IPS DF 6.9 (cell line): Measurements from ENCODE around the gene RCHY1.
"Not testable (repeated sequence)": the region's sequence is repeated elsewhere in the genome, so short reads cannot be mapped to it uniquely, and the experiment has no call there.

Source experiments
- DNase-seq: peaks from one replicate; pipeline ENCODE4 v3.0.0-alpha.2; 2013; ENCODE audit warnings: low read depth, low spot score
- H3K27ac ChIP-seq: one replicate; pipeline ENCODE4 v1.5.1; 2013; ENCODE audit warnings: low read length, control low read depth
- H3K27me3 ChIP-seq: 2 replicates; pipeline ENCODE4 v1.6.1; 2013; ENCODE audit warnings: mild to moderate bottlenecking, low read length; ENCODE audit not compliant: control insufficient read depth, insufficient read depth
- H3K36me3 ChIP-seq: 2 replicates; pipeline ENCODE4 v1.6.1; 2013; ENCODE audit warnings: low read length; ENCODE audit not compliant: control insufficient read depth, insufficient read depth
- H3K4me1 ChIP-seq: 2 replicates; pipeline ENCODE4 v1.6.1; 2013; ENCODE audit warnings: low read length; ENCODE audit not compliant: control insufficient read depth, insufficient read depth
- H3K4me3 ChIP-seq: 2 replicates; pipeline ENCODE4 v1.5.1; 2013; ENCODE audit warnings: mild to moderate bottlenecking, low read length
- H3K9me3 ChIP-seq: 2 replicates; pipeline ENCODE4 v1.6.1; 2013; ENCODE audit warnings: low read length, inconsistent platforms; ENCODE audit not compliant: control insufficient read depth, insufficient read depth
- WGBS: extraction: QIAGEN DNeasy Blood & Tissue Kit; methylation state at CpG from one replicate; pipeline ENCODE4 v1.1.7; 2013; ENCODE audit warnings: mixed read lengths, missing lambda C conversion rate; ENCODE audit not compliant: insufficient read length, insufficient coverage; 5-methylcytosine and 5-hydroxymethylcytosine counted together

The RCHY1 gene

DNA sequence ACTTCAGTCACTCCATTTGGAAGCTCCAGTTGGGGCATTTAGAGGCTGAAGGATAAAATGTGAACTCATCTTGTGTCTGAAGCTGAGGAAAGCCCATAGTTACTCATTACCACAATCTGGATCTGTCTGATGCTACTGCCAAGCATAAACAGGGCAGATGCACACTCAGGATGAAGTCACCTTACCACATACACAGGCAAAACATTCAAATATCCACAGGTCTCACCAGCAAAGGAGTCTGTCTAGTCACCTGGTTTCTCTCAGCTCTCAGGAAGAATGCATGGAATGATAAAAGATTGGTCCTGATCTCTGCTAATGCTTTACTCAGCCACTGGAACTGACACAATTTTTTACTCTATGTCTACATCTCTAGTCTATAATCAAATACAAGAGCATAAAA lies 28.6 kb upstream of the RCHY1 start:
- Histone ChIP-seq H3K4me3 (no peak overlapping the region), H3K9me3 (no peaks in the 10 kb centered on the region), H3K36me3 (no peaks in the 10 kb centered on the region), H3K27me3 (no peaks in the 10 kb centered on the region), H3K27ac (no peak overlapping the region), H3K4me1 (no peaks in the 10 kb centered on the region)
- no peak for DNase-seq

DNA sequence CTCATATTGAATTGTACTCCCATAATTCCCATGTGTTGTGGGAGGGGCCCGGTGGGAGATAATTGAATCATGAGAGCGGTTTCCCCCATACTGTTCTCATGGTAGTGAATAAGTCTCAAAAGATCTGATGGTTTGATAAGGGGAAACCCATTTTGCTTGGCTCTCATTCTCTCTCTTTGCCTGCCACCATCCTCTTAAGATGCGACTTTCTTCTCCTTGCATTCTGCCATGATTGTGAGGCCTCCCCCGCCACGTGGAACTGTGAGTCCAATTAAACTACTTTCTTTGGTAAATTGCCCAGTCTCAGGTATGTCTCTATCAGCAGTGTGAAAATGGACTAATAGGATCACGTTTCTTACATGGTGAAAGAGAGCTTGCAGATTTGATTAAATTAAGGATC lies 23.1 kb upstream of the RCHY1 start:
- H3K4me1 ChIP-seq, H3K4me3 ChIP-seq, H3K36me3 ChIP-seq, H3K27me3 ChIP-seq, H3K27ac ChIP-seq, DNase-seq, H3K9me3 ChIP-seq: not testable (repeated sequence)
- WGBS = no CpG with 5 or more reads among the region's 6 CpGs

DNA sequence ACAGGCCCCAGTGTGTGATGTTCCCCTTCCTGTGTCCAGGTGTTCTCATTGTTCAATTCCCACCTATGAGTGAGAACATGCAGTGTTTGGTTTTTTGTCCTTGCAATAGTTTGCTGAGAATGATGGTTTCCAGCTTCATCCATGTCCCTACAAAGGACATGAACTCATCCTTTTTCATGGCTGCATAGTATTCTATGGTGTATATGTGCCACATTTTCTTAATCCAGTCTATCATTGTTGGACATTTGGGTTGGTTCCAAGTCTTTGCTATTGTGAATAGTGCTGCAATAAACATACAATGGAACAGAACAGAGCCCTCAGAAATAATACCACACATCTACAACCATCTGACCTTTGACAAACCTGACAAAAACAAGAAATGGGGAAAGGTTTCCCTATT lies 19.7 kb upstream of the RCHY1 start:
- not testable (repeated sequence) for H3K4me3 ChIP-seq, H3K27me3 ChIP-seq, H3K9me3 ChIP-seq, H3K4me1 ChIP-seq, H3K36me3 ChIP-seq, DNase-seq, H3K27ac ChIP-seq

DNA sequence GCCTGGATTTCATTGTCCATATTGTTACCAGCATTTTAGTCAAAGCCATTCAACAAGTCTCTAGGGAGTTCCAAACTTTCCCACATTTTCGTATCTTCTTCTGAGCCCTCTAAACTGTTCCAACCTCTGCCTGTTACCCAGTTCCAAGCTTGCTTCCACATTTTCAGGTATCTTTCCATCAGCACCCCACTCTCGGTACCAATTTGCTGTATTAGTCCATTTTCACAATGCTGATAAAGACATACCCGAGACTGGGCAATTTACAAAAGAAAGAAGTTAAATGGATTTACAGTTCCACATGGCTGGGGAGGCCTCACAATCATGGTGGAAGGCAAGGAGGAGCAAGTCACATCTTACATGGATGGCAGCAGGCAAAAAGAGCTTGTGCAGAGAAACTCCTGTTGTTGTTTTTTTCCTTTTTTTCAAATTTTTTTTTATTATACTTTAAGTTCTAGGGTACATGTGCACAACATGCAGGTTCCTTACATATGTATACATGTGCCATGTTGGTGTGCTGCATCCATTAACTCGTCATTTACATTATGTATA lies 19.2 kb upstream of the RCHY1 start:
- not testable (repeated sequence) for H3K36me3 ChIP-seq, H3K4me1 ChIP-seq, H3K9me3 ChIP-seq, DNase-seq, H3K27ac ChIP-seq, H3K27me3 ChIP-seq, H3K4me3 ChIP-seq
- WGBS = no CpG with 5 or more reads among the region's 4 CpGs

DNA sequence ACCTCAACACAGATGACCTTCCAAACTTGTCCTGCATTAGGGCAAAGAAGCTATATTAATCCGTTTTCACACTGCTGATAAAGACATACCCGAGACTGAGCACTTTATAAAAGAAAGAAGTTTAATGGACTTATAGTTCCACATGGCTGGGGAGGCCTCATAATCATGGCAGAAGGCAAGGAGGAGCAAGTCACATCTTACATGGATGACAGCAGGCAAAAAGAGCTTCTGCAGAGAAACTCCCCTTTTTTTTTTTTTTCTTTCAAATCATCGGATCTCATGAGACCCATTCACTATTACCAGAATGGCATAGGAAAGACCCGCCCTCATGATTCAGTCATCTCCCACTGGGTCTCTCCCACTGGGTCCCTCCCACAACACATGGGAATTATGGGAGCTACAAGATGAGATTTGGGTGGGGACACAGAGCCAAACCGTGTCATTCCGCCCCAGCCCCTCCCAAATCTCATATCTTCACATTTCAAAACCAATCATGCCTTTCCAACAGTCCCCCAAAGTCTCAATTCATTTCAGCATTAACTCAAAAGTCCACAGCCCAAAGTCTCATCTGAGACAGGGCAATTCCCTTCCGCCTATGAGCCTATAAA lies 17.4 kb upstream of the RCHY1 start:
- not testable (repeated sequence) for H3K4me1 ChIP-seq, H3K27ac ChIP-seq, H3K9me3 ChIP-seq, H3K4me3 ChIP-seq, H3K36me3 ChIP-seq, H3K27me3 ChIP-seq, DNase-seq
- WGBS = no CpG with 5 or more reads among the region's 7 CpGs

DNA sequence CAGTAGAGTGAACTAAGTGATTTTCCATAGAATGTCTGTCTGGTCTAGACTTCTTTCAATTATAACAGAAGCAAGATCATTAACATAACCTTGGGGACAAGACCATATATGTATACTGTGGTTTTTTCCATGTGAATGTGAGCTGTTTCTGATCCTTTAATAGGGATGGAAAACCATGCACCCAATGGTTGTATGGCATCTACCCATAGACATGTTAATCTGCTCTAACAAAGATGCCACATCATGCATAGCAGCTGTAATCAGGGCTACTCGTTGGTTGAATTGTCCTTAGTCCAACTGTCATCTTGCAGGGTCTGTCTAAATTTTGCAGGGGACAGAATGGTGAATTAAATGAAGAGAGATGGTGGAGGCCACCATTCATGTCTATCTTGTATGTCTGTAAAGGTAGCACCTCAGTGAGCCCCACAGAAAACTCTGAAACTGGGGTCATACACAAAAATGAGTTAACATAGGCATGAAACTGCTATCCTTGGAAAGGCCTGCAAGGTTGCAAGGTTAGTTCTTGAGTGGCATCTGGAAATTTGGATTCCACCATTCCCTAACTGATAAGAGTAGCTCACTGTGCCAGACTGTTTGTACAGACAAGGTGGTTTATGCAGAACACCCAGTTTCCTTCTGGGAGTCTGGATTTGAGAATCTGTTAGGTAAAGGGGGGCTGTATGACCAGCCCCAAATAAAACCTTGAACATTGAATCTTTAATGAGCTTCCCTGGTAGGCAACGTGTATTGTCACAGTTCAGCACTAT lies 16.5 kb upstream of the RCHY1 start:
- H3K27ac ChIP-seq = no peak overlapping the region
- peaks cover 2% of the 10 kb centered on the region; the same call in 1 of the 2 replicates for H3K36me3 ChIP-seq
- H3K4me3 ChIP-seq = no peak overlapping the region
- no peak for DNase-seq
- H3K4me1 ChIP-seq = no peaks in the 10 kb centered on the region
- WGBS = no CpG with 5 or more reads among the region's 2 CpGs
- no peaks in the 10 kb centered on the region for H3K9me3 ChIP-seq
- H3K27me3 ChIP-seq = no peaks in the 10 kb centered on the region

DNA sequence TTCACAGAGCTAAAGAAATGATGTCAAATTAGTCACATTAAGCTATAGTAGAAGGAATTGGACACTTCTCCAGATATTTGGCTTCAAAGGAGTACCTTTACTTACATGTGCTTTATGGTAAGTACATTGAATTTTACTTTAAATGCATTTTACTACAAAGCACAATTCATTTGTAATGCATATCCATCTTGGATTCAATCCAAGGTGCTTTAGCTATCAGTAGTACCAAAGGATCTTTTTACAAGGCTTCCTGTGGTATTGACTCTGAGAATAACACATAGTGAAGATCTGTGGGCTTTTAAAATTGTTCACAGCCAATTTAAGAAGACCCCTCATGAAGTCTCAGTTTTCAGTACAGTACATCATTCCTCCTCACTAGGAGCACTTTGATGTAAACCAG lies 13.3 kb upstream of the RCHY1 start:
- H3K4me3 ChIP-seq = no peak overlapping the region
- H3K27ac ChIP-seq = no peak overlapping the region
- DNase-seq = no peak
- no peaks in the 10 kb centered on the region for H3K9me3 ChIP-seq
- H3K27me3 ChIP-seq = no peaks in the 10 kb centered on the region
- peaks cover 2% of the 10 kb centered on the region; the same call in 1 of the 2 replicates for H3K36me3 ChIP-seq
- no peaks in the 10 kb centered on the region for H3K4me1 ChIP-seq

DNA sequence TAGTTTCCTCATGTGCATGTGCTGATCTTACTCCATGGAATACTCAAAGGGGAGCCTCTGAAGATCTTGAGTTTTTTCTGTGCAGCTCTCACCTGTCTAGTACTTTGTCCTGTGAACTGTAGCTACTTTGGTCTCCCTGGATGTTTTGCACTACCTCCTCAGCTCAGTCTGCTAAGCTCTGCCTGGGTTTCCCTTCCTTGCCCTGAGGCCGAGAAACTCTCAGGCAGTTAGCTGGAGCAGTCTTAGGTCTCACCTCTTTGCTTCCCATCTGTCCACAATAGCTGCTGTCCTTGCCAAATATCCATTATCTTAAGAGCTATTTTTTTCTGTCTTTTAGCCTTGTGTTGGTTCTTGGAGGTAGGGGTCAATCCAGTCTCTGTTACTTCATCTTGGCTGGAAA lies 11.7 kb upstream of the RCHY1 start:
- no peaks in the 10 kb centered on the region for H3K27me3 ChIP-seq
- DNase-seq = no peak
- H3K27ac ChIP-seq = no peak overlapping the region
- H3K4me3 ChIP-seq = no peak overlapping the region
- no peaks in the 10 kb centered on the region for H3K9me3 ChIP-seq
- WGBS = no CpG with 5 or more reads among the region's 1 CpG
- peaks cover 2% of the 10 kb centered on the region; the same call in 1 of the 2 replicates for H3K36me3 ChIP-seq
- H3K4me1 ChIP-seq = no peaks in the 10 kb centered on the region

DNA sequence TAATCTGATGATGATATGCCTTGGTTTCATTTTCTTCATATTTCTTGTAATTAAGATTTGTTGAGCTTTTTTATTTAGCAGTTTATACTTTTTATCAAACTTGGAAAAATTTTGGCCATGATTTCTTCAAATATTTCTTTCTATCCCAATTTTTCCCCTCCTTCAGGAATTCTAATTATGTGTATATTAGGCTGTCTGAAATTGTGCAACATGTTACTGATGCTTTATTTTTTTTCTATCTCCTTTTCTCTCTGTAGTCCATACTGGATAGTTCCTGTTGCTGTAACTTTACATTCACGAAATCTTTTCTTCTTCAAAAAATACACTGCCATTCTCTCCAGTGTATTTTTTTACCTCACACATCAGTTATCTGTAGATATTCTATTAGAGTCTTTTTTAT lies 10.9 kb upstream of the RCHY1 start:
- H3K27ac ChIP-seq = no peak overlapping the region
- no peak for DNase-seq
- H3K4me1 ChIP-seq = no peaks in the 10 kb centered on the region
- peaks cover 2% of the 10 kb centered on the region; the same call in 1 of the 2 replicates for H3K36me3 ChIP-seq
- no peaks in the 10 kb centered on the region for H3K9me3 ChIP-seq
- 100% methylated on average over 1 of the region's 1 CpG for WGBS
- H3K27me3 ChIP-seq = no peaks in the 10 kb centered on the region
- H3K4me3 ChIP-seq = no peak overlapping the region

DNA sequence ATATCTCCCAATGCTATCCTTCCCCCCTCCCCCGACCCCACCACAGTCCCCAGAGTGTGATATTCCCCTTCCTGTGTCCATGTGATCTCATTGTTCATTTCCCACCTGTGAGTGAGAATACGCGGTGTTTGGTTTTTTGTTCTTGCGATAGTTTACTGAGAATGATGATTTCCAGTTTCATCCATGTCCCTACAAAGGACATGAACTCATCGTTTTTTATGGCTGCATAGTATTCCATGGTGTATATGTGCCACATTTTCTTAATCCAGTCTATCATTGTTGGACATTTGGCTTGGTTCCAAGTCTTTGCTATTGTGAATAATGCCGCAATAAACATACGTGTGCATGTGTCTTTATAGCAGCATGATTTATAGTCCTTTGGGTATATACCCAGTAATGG lies 5.2 kb upstream of the RCHY1 start:
- H3K27me3 ChIP-seq, H3K27ac ChIP-seq, H3K4me3 ChIP-seq, DNase-seq, H3K4me1 ChIP-seq, H3K36me3 ChIP-seq, H3K9me3 ChIP-seq: not testable (repeated sequence)
- WGBS = no CpG with 5 or more reads among the region's 7 CpGs

DNA sequence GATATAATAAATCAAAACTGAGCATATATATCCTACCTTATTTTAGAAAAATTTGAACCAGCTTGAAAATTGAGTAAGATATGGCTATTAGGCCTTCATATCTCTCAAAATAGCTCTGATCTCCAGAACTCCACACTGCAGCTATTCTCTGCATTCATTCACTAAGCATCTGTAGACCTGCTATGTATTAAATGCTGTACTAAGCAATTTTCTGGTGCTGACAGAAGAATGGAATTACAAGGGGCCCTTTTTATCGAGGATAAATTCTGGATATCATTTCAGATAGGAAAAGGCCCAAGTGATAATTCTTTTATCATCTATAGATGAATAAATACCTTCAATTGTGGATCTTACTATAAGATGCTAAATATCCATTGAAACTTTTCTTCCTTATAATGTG lies 1.9 kb upstream of the RCHY1 start:
- Histone ChIP-seq H3K4me3 (no peak overlapping the region), H3K36me3 (no peaks in the 10 kb centered on the region; the same call in 1 of the 2 replicates)

More for the DNA sequence above, 1.9 kb upstream of the RCHY1 start:
- no peak overlapping the region for H3K27ac ChIP-seq
- no peaks in the 10 kb centered on the region for H3K9me3 ChIP-seq
- DNase-seq = no peak
- no CpG with 5 or more reads among the region's 1 CpG for WGBS
- H3K27me3 ChIP-seq = no peaks in the 10 kb centered on the region
- H3K4me1 ChIP-seq = peaks cover 1% of the 10 kb centered on the region; the same call in 1 of the 2 replicates
